Measurements from ENCODE around the gene KRT35. TPM values are rescaled to one million over a fixed set of nuclear protein-coding genes. Genes with fewer than 3 reads are reported as not detected.
A peak's percentile ranks its signal among the peaks of the same experiment; 100 is the strongest.

The KRT35 gene
- total and polyA plus RNA-seq, 2 of the 13 experiments (the other 11 are each of a cell fraction or from before 2014, with no cell fraction given) = not detected

- no peak for TF ChIP-seq JUN (CRISPR knock-in tag; IDR thresholded peaks at IDR 0.05)
- TF ChIP-seq ZNF230 (CRISPR knock-in tag; IDR thresholded peaks at IDR 0.05) = no peak
- TF ChIP-seq ZNF441 (CRISPR knock-in tag; IDR thresholded peaks at IDR 0.05; ENCODE audit: borderline replicate concordance) = no peak
- no peak for TF ChIP-seq MLLT10 (CRISPR knock-in tag; IDR thresholded peaks at IDR 0.05)
- TF ChIP-seq NPAS2 (CRISPR knock-in tag; IDR thresholded peaks at IDR 0.05; ENCODE audit: borderline replicate concordance) = no peak
These were observed 13.6 kb upstream of the KRT35 start (continued) for GRCh38 chr17:41494524-41494923.

GRCh38 chr17:41492771-41493170 is 11.8 kb upstream of the KRT35 start:
- ChIA-PET POLR2A (no interaction called here), CTCF (ENCODE audit: low intra/inter-chr PET ratio, low total read pairs) (no interaction called here)
- no peak for TF ChIP-seq ZNF543 (CRISPR knock-in tag; IDR thresholded peaks at IDR 0.05)
- TF ChIP-seq SP5 (CRISPR knock-in tag; IDR thresholded peaks at IDR 0.05; ENCODE audit: borderline replicate concordance, low read depth) = 0 out of 2 replicates have a peak, but pooled peaks have one; percentile 19
- BruUV-seq (replicated peaks) = no TSS peak
- in situ Hi-C loops (cut with HindIII; ENCODE audit: extremely low pct_ligation_motif_present, low pct_unique_long_range_greater_than_20kb) (no loop called here), intact Hi-C loops (cut with micrococcal nuclease; ENCODE audit: unreplicated experiment) (no loop called here)
- 18% methylated on average over 4 of the region's 4 CpGs for WGBS (ENCODE audit: low lambda C conversion rate)
- H4K20me1 ChIP-seq (ENCODE audit: insufficient read depth, low read length) = no peaks in the 10 kb centered on the region
- DNase-seq (ENCODE audit: low spot score) (peak; percentile 49), ATAC-seq (no peak), FAIRE-seq (no peak)
- no peak overlapping the region for H3K4me2 ChIP-seq (ENCODE audit: low read depth, low read length)
- H3K27ac ChIP-seq (ENCODE audit: extremely low read length, insufficient read depth, low read length) = no peak overlapping the region
- no peak overlapping the region for H3K4me3 ChIP-seq (replicated peaks in 1 of 3; ENCODE audit: insufficient read depth in 1 of 3, low read depth in 2 of 3, low read length in 3 of 3)
- H2AFZ ChIP-seq (ENCODE audit: low read length) = no peak overlapping the region
- H3K9me3 ChIP-seq (ENCODE audit: low read length) = no peaks in the 10 kb centered on the region
- no peak overlapping the region for H3K9ac ChIP-seq (ENCODE audit: insufficient read depth, low read depth, low read length)
- no peaks in the 10 kb centered on the region for H3K36me3 ChIP-seq (replicated peaks in 1 of 2; ENCODE audit: control insufficient read depth in 1 of 2, insufficient read depth in 2 of 2, low read length in 2 of 2)
- peaks cover 3 to 33% of the 10 kb centered on the region in 2 experiments; a peak in 4 of 5 replicates for H3K27me3 ChIP-seq (ENCODE audit: control insufficient read depth in 1 of 2, insufficient read depth in 2 of 2, low read length in 2 of 2)
- no peaks in the 10 kb centered on the region for H3K79me2 ChIP-seq (ENCODE audit: insufficient read depth, low read length)
- peaks cover 18% of the 10 kb centered on the region for H3K4me1 ChIP-seq (ENCODE audit: insufficient read depth, low read length)

- no peaks in the 10 kb centered on the region for H3K9me3 ChIP-seq (ENCODE audit: low read length)
- no peak overlapping the region for H3K9ac ChIP-seq (ENCODE audit: insufficient read depth, low read depth, low read length)
- no TSS peak for BruUV-seq (replicated peaks)
- peaks cover 17% of the 10 kb centered on the region for H3K4me1 ChIP-seq (ENCODE audit: insufficient read depth, low read length)
- intact Hi-C loops (cut with micrococcal nuclease; ENCODE audit: unreplicated experiment) = no loop called here
- 0% methylated on average over 6 of the region's 6 CpGs for WGBS (ENCODE audit: low lambda C conversion rate)
- FAIRE-seq (no peak), ATAC-seq (no peak), DNase-seq (ENCODE audit: low spot score) (no peak)
- H3K36me3 ChIP-seq (replicated peaks in 1 of 2; ENCODE audit: control insufficient read depth in 1 of 2, insufficient read depth in 2 of 2, low read length in 2 of 2) = no peaks in the 10 kb centered on the region
- POLR2A ChIA-PET = no interaction called here
- no peaks in the 10 kb centered on the region for H4K20me1 ChIP-seq (ENCODE audit: insufficient read depth, low read length)
- no peak overlapping the region for H2AFZ ChIP-seq (ENCODE audit: low read length)
- peaks cover 0 to 33% of the 10 kb centered on the region in 2 experiments; a peak in 3 of 5 replicates for H3K27me3 ChIP-seq (ENCODE audit: control insufficient read depth in 1 of 2, insufficient read depth in 2 of 2, low read length in 2 of 2)
- H3K4me2 ChIP-seq (ENCODE audit: low read depth, low read length) = no peak overlapping the region
- no peak overlapping the region for H3K4me3 ChIP-seq (replicated peaks in 1 of 3; ENCODE audit: insufficient read depth in 1 of 3, low read depth in 2 of 3, low read length in 3 of 3)
- no peak overlapping the region for H3K27ac ChIP-seq (ENCODE audit: extremely low read length, insufficient read depth, low read length)
- CTCF ChIA-PET (ENCODE audit: low intra/inter-chr PET ratio, low total read pairs) = no interaction called here
- H3K79me2 ChIP-seq (ENCODE audit: insufficient read depth, low read length) = no peaks in the 10 kb centered on the region
- in situ Hi-C loops (cut with HindIII; ENCODE audit: extremely low pct_ligation_motif_present, low pct_unique_long_range_greater_than_20kb) = no loop called here
- TF ChIP-seq MBNL3 (CRISPR knock-in tag; conservative IDR thresholded peaks at IDR 0.05) = no peak
- TF ChIP-seq ZKSCAN5 (CRISPR knock-in tag; IDR thresholded peaks at IDR 0.05) = no peak
- no peak for TF ChIP-seq MIXL1 (CRISPR knock-in tag; IDR thresholded peaks at IDR 0.05)
- no peak for TF ChIP-seq TEAD2 (CRISPR knock-in tag; IDR thresholded peaks at IDR 0.05)
- TF ChIP-seq MZF1 (CRISPR knock-in tag; IDR thresholded peaks at IDR 0.05; ENCODE audit: borderline replicate concordance) = no peak
- TF ChIP-seq DMAP1 (CRISPR knock-in tag; IDR thresholded peaks at IDR 0.05) = no peak
- no peak for TF ChIP-seq SKIL (CRISPR knock-in tag; IDR thresholded peaks at IDR 0.05; ENCODE audit: borderline replicate concordance)
- TF ChIP-seq ZNF724P (CRISPR knock-in tag; IDR thresholded peaks at IDR 0.05; ENCODE audit: borderline replicate concordance) = no peak
- no peak for TF ChIP-seq ZNF703 (CRISPR knock-in tag; IDR thresholded peaks at IDR 0.05; ENCODE audit: borderline replicate concordance)
- TF ChIP-seq ZNF20 (CRISPR knock-in tag; IDR thresholded peaks at IDR 0.05) = no peak
- TF ChIP-seq ZIK1 (CRISPR knock-in tag; IDR thresholded peaks at IDR 0.05; ENCODE audit: borderline replicate concordance, low read depth) = no peak
These were observed 11.4 kb upstream of the KRT35 start for GRCh38 chr17:41492351-41492750.
